Caki2 (cell line): ENCODE results near the gene RUNDC3A. TPM values are rescaled to one million over a fixed set of nuclear protein-coding genes. Genes with fewer than 3 reads are reported as not detected.
A peak's percentile ranks its signal among the peaks of the same experiment; 100 is the strongest.
"Not testable (repeated sequence)": the region's sequence is repeated elsewhere in the genome, so short reads cannot be mapped to it uniquely, and the experiment has no call there.

ENCODE experiments used
- DNase-seq: peaks from one replicate; pipeline ENCODE4 v3.0.0-alpha.2; 2015; ENCODE audit warnings: low read depth
- in situ Hi-C: cut with HindIII; loops from 2 replicates; pipeline ENCODE4 v1.10.0; 2016; ENCODE audit warnings: low sequenced_read_pairs, low pct_unique_long_range_greater_than_20kb, mixed read lengths
- total RNA-seq: library from RNA; depleted of rRNA; stranded (reverse); fragments of >200 nt; shearing (Covaris generic); gene quantifications from 2 replicates; pipeline ENCODE4 v1.2.3, GENCODE V29; 2014; ENCODE audit warnings: low replicate concordance; rRNA removed

The RUNDC3A gene
- total RNA-seq, 1 experiment from 2014 or later = 2.2 TPM

GRCh38 chr17:44363613-44364159 is 55.3 kb downstream of the RUNDC3A start, which contains the start of gene FAM171A2:
Gene FAM171A2, minus strand, starts transcription at chr17:44363853. Its CDS starts 139 bp downstream, at chr17:44363714.
- in situ Hi-C loops = no loop called here
- DNase-seq = peak; percentile 52

- DNase-seq, in situ Hi-C loops: not testable (repeated sequence)
These were observed 56.6 kb downstream of the RUNDC3A start for GRCh38 chr17:44365051-44365450.

GRCh38 chr17:44367231-44367979 is 59.0 kb downstream of the RUNDC3A start:
- DNase-seq = no peak
- in situ Hi-C loops = no loop called here

Other genes starting within 250 kb of the RUNDC3A start
- 77.9 and 126 TPM in 2 replicates for gene LSM12, start 241.9 kb upstream of the RUNDC3A start, total RNA-seq
- 42.4 and 50.6 TPM in 2 replicates for gene G6PC3, start 237.9 kb upstream of the RUNDC3A start, total RNA-seq
- 30.9 and 38.0 TPM in 2 replicates for gene HDAC5, start 185.0 kb upstream of the RUNDC3A start, total RNA-seq
- gene HROB, start 166.7 kb upstream of the RUNDC3A start, total RNA-seq = 3.0 and 5.7 TPM in 2 replicates
- not detected in 2 replicates for gene ASB16, start 137.9 kb upstream of the RUNDC3A start, total RNA-seq
- gene TMUB2, start 121.6 kb upstream of the RUNDC3A start, total RNA-seq = 37.5 and 66.0 TPM in 2 replicates
- 19.9 and 28.8 TPM in 2 replicates for gene ATXN7L3, start 108.7 kb upstream of the RUNDC3A start, total RNA-seq
- gene UBTF, start 88.9 kb upstream of the RUNDC3A start, total RNA-seq = 64.1 and 68.7 TPM in 2 replicates
- not detected in 2 replicates for gene SLC4A1, start 40.5 kb upstream of the RUNDC3A start, total RNA-seq
- gene SLC25A39, start 16.2 kb downstream of the RUNDC3A start, total RNA-seq = 223 and 249 TPM in 2 replicates
- 454 and 543 TPM in 2 replicates for gene GRN, start 36.7 kb downstream of the RUNDC3A start, total RNA-seq
- 8.3 and 14.4 TPM in 2 replicates for gene FAM171A2, start 55.3 kb downstream of the RUNDC3A start, total RNA-seq
- 0.26 and 3.3 TPM in 2 replicates for gene ITGA2B, start 81.0 kb downstream of the RUNDC3A start, total RNA-seq
- 8.6 and 11.3 TPM in 2 replicates for gene GPATCH8, start 194.8 kb downstream of the RUNDC3A start, total RNA-seq
- 16.3 and 18.1 TPM in 2 replicates for gene FZD2, start 248.9 kb downstream of the RUNDC3A start, total RNA-seq